Measurements from ENCODE around the gene CLSTN1. TPM values are rescaled to one million over a fixed set of nuclear protein-coding genes. Genes with fewer than 3 reads are reported as not detected.

Gene CLSTN1
- total RNA-seq, 1 donor from 2014 or later = 181 TPM

DNA sequence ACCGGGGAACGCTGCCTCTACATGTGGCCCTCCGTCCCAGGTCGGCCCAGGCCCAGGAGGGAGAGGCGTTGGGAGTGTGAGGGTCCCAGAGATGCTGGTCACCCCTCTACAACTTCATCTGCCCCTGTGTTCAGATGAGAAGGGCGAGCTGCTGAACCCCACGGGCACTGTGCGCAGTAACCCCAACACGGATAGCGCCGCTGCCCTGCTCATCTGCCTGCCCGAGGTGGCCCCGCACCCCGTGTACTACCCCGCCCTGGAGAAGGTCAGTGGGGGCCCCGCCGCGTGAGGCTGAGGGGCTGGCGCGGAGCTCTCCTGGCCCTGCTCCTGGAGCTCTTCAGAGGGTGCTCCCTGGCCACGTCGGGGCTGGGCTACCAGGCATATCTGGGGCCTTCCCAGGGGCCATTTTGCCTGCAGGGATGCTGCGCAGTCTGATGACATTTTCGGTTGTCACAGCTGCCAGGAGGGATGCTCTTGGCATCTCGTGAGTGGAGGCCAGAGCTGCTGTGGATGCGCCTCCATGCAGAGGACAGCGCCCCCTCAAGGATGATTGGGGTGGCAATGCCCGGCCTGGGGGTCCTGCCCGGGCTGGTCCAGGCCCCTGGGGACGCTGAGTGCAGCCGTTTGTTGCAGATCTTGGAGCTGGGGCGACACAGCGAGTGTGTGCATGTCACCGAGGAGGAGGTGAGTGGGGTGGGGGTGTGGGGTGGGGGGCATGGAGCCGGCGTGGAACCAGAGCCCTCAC, 103.6 kb downstream of the CLSTN1 start:
- Histone ChIP-seq H3K79me2 (ENCODE audit: insufficient read depth, low read length) (no peaks in the 10 kb centered on the region), H3K9me3 (ENCODE audit: insufficient read depth, low read depth, low read length) (peaks cover 7% of the 10 kb centered on the region), H2AFZ (ENCODE audit: low read depth, low read length) (no peak overlapping the region)

DNA sequence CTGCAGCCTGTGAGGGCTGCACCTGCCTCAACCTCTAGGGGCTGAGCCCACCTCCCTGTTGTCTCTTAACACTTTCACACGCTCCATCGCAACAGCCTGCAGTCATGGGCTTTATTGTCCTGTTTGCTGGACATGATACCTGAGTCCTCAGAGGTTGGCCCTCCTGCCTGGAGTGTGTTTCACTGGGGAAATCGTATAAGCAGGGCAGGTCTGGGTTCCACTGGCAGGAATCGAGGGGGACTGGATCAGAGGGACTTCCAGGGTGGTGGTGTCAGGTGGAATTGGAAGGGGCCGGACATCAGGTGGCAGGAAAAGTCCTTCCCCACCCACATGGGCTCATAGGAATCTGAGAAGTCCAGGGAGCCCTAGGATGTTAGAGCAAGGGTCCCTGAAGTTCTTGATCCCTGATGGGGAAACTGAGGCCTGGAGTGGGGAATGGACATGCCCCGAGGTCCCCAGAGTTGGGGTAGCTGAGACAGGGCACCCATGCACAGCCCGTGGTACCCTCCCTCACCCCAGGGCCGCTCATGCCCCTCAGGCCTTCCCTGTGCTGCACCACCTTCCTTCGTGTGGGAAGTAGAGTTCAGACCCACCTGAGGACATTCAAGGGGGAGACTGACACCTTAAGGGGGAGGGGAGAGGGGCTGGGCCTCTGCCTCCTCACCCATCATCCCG, 105.6 kb downstream of the CLSTN1 start:
- Histone ChIP-seq H3K4me3 (ENCODE audit: insufficient read depth, low read depth, low read length) (no peak overlapping the region), H3K36me3 (ENCODE audit: insufficient read depth, low read length) (peaks cover 9% of the 10 kb centered on the region), H4K20me1 (ENCODE audit: insufficient read depth, low read length) (no peaks in the 10 kb centered on the region), H3K27ac (ENCODE audit: low read depth, low read length) (no peak overlapping the region), H3K4me1 (ENCODE audit: insufficient read depth, low read length) (peaks cover 11% of the 10 kb centered on the region), H3K27me3 (ENCODE audit: insufficient read depth, low read length) (no peaks in the 10 kb centered on the region), H3K4me2 (ENCODE audit: low read length) (no peak overlapping the region), H3K9me3 (ENCODE audit: insufficient read depth, low read depth, low read length) (peaks cover under 1% of the 10 kb centered on the region), H2AFZ (ENCODE audit: low read depth, low read length) (no peak overlapping the region), H3K9ac (ENCODE audit: low read length) (no peak overlapping the region), H3K79me2 (ENCODE audit: insufficient read depth, low read length) (no peaks in the 10 kb centered on the region)
- Mint-ChIP-seq H3K36me3 (ENCODE audit: low read depth, unreplicated experiment) (peaks cover 13% of the 10 kb centered on the region), H3K4me1 (ENCODE audit: low read depth, unreplicated experiment) (peaks cover 3% of the 10 kb centered on the region), H3K27me3 (ENCODE audit: low read depth, unreplicated experiment) (no peaks in the 10 kb centered on the region), H3K4me3 (ENCODE audit: unreplicated experiment) (no peak overlapping the region), H3K9me3 (ENCODE audit: unreplicated experiment) (no peaks in the 10 kb centered on the region), H3K27ac (ENCODE audit: unreplicated experiment) (peak overlapping the region; percentile 6)
- FAIRE-seq (no peak), DNase-seq (ENCODE audit: low read depth) (no peak)
- no peak for TF ChIP-seq EZH2 (IDR thresholded peaks at IDR 0.05; ENCODE audit: insufficient read depth, low read length)
- TF ChIP-seq, protein P1, sequence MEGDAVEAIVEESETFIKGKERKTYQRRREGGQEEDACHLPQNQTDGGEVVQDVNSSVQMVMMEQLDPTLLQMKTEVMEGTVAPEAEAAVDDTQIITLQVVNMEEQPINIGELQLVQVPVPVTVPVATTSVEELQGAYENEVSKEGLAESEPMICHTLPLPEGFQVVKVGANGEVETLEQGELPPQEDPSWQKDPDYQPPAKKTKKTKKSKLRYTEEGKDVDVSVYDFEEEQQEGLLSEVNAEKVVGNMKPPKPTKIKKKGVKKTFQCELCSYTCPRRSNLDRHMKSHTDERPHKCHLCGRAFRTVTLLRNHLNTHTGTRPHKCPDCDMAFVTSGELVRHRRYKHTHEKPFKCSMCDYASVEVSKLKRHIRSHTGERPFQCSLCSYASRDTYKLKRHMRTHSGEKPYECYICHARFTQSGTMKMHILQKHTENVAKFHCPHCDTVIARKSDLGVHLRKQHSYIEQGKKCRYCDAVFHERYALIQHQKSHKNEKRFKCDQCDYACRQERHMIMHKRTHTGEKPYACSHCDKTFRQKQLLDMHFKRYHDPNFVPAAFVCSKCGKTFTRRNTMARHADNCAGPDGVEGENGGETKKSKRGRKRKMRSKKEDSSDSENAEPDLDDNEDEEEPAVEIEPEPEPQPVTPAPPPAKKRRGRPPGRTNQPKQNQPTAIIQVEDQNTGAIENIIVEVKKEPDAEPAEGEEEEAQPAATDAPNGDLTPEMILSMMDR (IDR thresholded peaks at IDR 0.05; ENCODE audit: insufficient read depth, low read depth, low read length) = no peak

More for the DNA sequence above, 103.6 kb downstream of the CLSTN1 start:
- Mint-ChIP-seq H3K9me3 (ENCODE audit: unreplicated experiment) (peaks cover 2% of the 10 kb centered on the region), H3K27me3 (ENCODE audit: low read depth, unreplicated experiment) (no peaks in the 10 kb centered on the region), H3K4me1 (ENCODE audit: low read depth, unreplicated experiment) (peaks cover 3% of the 10 kb centered on the region), H3K4me3 (ENCODE audit: unreplicated experiment) (no peak overlapping the region), H3K27ac (ENCODE audit: unreplicated experiment) (no peak overlapping the region), H3K36me3 (ENCODE audit: low read depth, unreplicated experiment) (peaks cover 17% of the 10 kb centered on the region)
- Histone ChIP-seq H3K4me3 (ENCODE audit: insufficient read depth, low read depth, low read length) (no peak overlapping the region), H3K9ac (ENCODE audit: low read length) (no peak overlapping the region), H3K36me3 (ENCODE audit: insufficient read depth, low read length) (peaks cover 19% of the 10 kb centered on the region), H3K4me2 (ENCODE audit: low read length) (no peak overlapping the region), H3K27ac (ENCODE audit: low read depth, low read length) (no peak overlapping the region), H3K4me1 (ENCODE audit: insufficient read depth, low read length) (peaks cover 11% of the 10 kb centered on the region), H4K20me1 (ENCODE audit: insufficient read depth, low read length) (no peaks in the 10 kb centered on the region), H3K27me3 (ENCODE audit: insufficient read depth, low read length) (no peaks in the 10 kb centered on the region)
- DNase-seq (ENCODE audit: low read depth) (no peak), FAIRE-seq (no peak)
- TF ChIP-seq, protein P1 (IDR thresholded peaks at IDR 0.05; ENCODE audit: insufficient read depth, low read depth, low read length) = no peak
- TF ChIP-seq EZH2 (IDR thresholded peaks at IDR 0.05; ENCODE audit: insufficient read depth, low read length) = no peak

Data from astrocyte (in vitro differentiated cells and primary cell).